Endothelial cell of umbilical vein (primary cell): ENCODE measurements around the gene ASMTL. TPM values are rescaled to one million over a fixed set of nuclear protein-coding genes. Genes with fewer than 3 reads are reported as not detected.

Experiments used
- BruUV-seq: library from RNA; stranded (reverse); fragments of 400-500 nt; replicated peaks from 2 replicates; lab custom pipeline; 2021; lab: Mats Ljungman, UMichigan
- CTCF ChIA-PET: fragments of 300-600, 350-600 bp; sonication (Branson Sonifier 250); formaldehyde crosslinking; loops from one replicate; lab custom pipeline; 2021; ENCODE audit warnings: antibody characterized with exemption, inconsistent platforms; lab: Charles Lee
- POLR2A ChIA-PET: fragments of 300-600, 350-600 bp; sonication (Branson Sonifier 250); formaldehyde crosslinking; loops from one replicate; lab custom pipeline; 2021; ENCODE audit warnings: antibody characterized with exemption, inconsistent platforms; lab: Charles Lee
- DNase-seq: peaks from one replicate; pipeline ENCODE4 v3.0.0-alpha.2; 2011; ENCODE audit warnings: low read depth, low spot score
- FAIRE-seq: peaks from 2 replicates; lab custom pipeline; 2011; peaks lifted over from hg19 to GRCh38; lab: Jason Lieb, UNC
- H2AFZ ChIP-seq: 2 replicates; pipeline ENCODE4 v1.6.0; 2012; ENCODE audit warnings: low read depth, low read length, control low read depth, inconsistent platforms
- H3K27ac ChIP-seq: 2 replicates; pipeline ENCODE4 v1.5.1; 2011; ENCODE audit warnings: low read depth, mild to moderate bottlenecking, control low read depth, low read length, moderate library complexity; ENCODE audit not compliant: insufficient read depth
- H3K27me3 ChIP-seq, 2 experiments: 2 replicates each; pipeline versions ENCODE4 v1.6.0 to v1.6.1; 2011; ENCODE audit warnings: low read length in 2 of 2, mixed read lengths in 1 of 2; ENCODE audit not compliant: control insufficient read depth in 2 of 2, insufficient read depth in 2 of 2
- H3K36me3 ChIP-seq, 2 experiments: 2 replicates in 1 of 2; 3 replicates in 1 of 2; pipeline ENCODE4 v1.5.1; 2011; ENCODE audit warnings: low read length in 2 of 2, mild to moderate bottlenecking in 1 of 2, moderate library complexity in 1 of 2; ENCODE audit not compliant: control insufficient read depth in 2 of 2, insufficient read depth in 2 of 2; ENCODE audit errors: extremely low read depth in 1 of 2
- H3K4me1 ChIP-seq: 3 replicates; pipeline ENCODE4 v1.5.1; 2011; ENCODE audit warnings: mild to moderate bottlenecking, low read length; ENCODE audit not compliant: control insufficient read depth, insufficient read depth; ENCODE audit errors: extremely low read depth
- H3K4me2 ChIP-seq: 2 replicates; pipeline ENCODE4 v1.6.1; 2011; ENCODE audit warnings: low read length, control low read depth, mixed read lengths; ENCODE audit not compliant: insufficient read depth
- H3K4me3 ChIP-seq, 3 experiments: fragments of 200-600 bp in 1 of 3; sonication (generic), shearing (Covaris generic) in 1 of 3; replicated peaks in 1 of 3; 2 replicates each; pipeline ENCODE4 v1.5.1; 2011 to 2016; ENCODE audit warnings: control low read depth in 3 of 3, low read length in 3 of 3, mild to moderate bottlenecking in 2 of 3, inconsistent platforms in 1 of 3, low read depth in 1 of 3, moderate library complexity in 1 of 3; ENCODE audit not compliant: insufficient read depth in 1 of 3
- H3K79me2 ChIP-seq: 2 replicates; pipeline ENCODE4 v1.6.0; 2012; ENCODE audit warnings: low read length, inconsistent platforms; ENCODE audit not compliant: control insufficient read depth, insufficient read depth
- H3K9ac ChIP-seq: replicated peaks from 2 replicates; pipeline ENCODE3; 2011; ENCODE audit warnings: low read length, control low read depth; ENCODE audit not compliant: insufficient read depth; ENCODE audit errors: extremely low read depth
- H3K9me1 ChIP-seq: replicated peaks from 3 replicates; pipeline ENCODE4 v1.6.0; 2011; ENCODE audit warnings: mild to moderate bottlenecking, low read length; ENCODE audit not compliant: control insufficient read depth, insufficient read depth; ENCODE audit errors: extremely low read depth
- H3K9me3 ChIP-seq: replicated peaks from 2 replicates; pipeline ENCODE4 v1.5.1; 2012; ENCODE audit warnings: low read length, inconsistent platforms; ENCODE audit not compliant: control insufficient read depth, insufficient read depth
- H4K20me1 ChIP-seq: replicated peaks from 2 replicates; pipeline ENCODE3; 2011; ENCODE audit warnings: mild to moderate bottlenecking, low read length; ENCODE audit not compliant: control insufficient read depth, insufficient read depth; ENCODE audit errors: extremely low read depth
- EZH2 ChIP-seq: IDR thresholded peaks from 2 replicates; pipeline ENCODE4 v1.6.1; 2012; ENCODE audit warnings: borderline replicate concordance, low read depth, mild to moderate bottlenecking, moderate library complexity, low read length, inconsistent platforms; ENCODE audit not compliant: severe bottlenecking
- FOS ChIP-seq: IDR thresholded peaks from 2 replicates; pipeline ENCODE4 v1.6.1; 2011; ENCODE audit warnings: mild to moderate bottlenecking, low read length, moderate library complexity, borderline replicate concordance; ENCODE audit not compliant: insufficient read depth
- GATA2 ChIP-seq: IDR thresholded peaks from 2 replicates; pipeline ENCODE4 v1.7.0; 2011; ENCODE audit warnings: low read depth, mild to moderate bottlenecking, moderate library complexity, mixed read lengths, low read length; ENCODE audit not compliant: insufficient read length, insufficient read depth
- JUN ChIP-seq: IDR thresholded peaks from 2 replicates; pipeline ENCODE4 v1.6.1; 2011; ENCODE audit warnings: borderline replicate concordance, low read depth; ENCODE audit not compliant: insufficient read length, insufficient read depth
- MAX ChIP-seq: IDR thresholded peaks from 2 replicates; pipeline ENCODE4 v1.6.1; 2011; ENCODE audit not compliant: insufficient read depth, insufficient read length
- MYC ChIP-seq: IDR thresholded peaks from one replicate; pipeline ENCODE4 v1.6.1; 2011; ENCODE audit warnings: mild to moderate bottlenecking, low read depth, low read length
- POLR2A ChIP-seq: IDR thresholded peaks from 2 replicates; pipeline ENCODE4 v1.6.1; 2012; ENCODE audit warnings: low read depth, mild to moderate bottlenecking, control low read depth, low read length
- POLR2AphosphoS5 ChIP-seq: IDR thresholded peaks from 2 replicates; pipeline ENCODE4 v1.6.1; 2012; ENCODE audit warnings: low read depth, mild to moderate bottlenecking, control low read depth, low read length, moderate library complexity; ENCODE audit not compliant: insufficient read depth
- dilution Hi-C: fragments of 300-500 bp; cut with MboI; formaldehyde crosslinking; loops from one replicate; pipeline ENCODE4 v1.15.0; 2019; ENCODE audit warnings: low sequenced_read_pairs; ENCODE audit not compliant: extremely low pct_ligation_motif_present
- intact Hi-C: fragments of 100-400 bp; cut with micrococcal nuclease; formaldehyde crosslinking; loops from one replicate; pipeline ENCODE4 v1.10.0; 2022
- polyA plus RNA-seq, 4 experiments: library from polyadenylated mRNA; depleted of rRNA in 3 of 4; stranded (reverse) in 3 of 4; unstranded in 1 of 4; fragments of >200 nt; gene quantifications; 2 replicates each; pipeline versions ENCODE4 v1.2.1 to v1.2.3, GENCODE V29; 2011 to 2012; ENCODE audit warnings: missing spikeins in 1 of 4
- total RNA-seq: library from RNA; stranded (reverse); gene quantifications from 2 replicates; pipeline ENCODE4 v1.2.3, GENCODE V29; 2021
- TF ChIP-seq, protein P1 (sequence below), 2 donors: IDR thresholded peaks; 1 replicate in 1 of 2; 2 replicates in 1 of 2; pipeline ENCODE4 v1.5.1; 2011; ENCODE audit warnings: low read length in 2 of 2, mild to moderate bottlenecking in 2 of 2, moderate library complexity in 2 of 2, control low read depth in 1 of 2, inconsistent platforms in 1 of 2, low read depth in 1 of 2; ENCODE audit not compliant: insufficient read depth in 1 of 2; ENCODE audit errors: extremely low read depth in 1 of 2

ASMTL gene
- total and polyA plus RNA-seq, 2 donors (not counting 3 experiments of a cell fraction or from before 2014, with no cell fraction given) = 27.1 to 29.9 TPM

DNA sequence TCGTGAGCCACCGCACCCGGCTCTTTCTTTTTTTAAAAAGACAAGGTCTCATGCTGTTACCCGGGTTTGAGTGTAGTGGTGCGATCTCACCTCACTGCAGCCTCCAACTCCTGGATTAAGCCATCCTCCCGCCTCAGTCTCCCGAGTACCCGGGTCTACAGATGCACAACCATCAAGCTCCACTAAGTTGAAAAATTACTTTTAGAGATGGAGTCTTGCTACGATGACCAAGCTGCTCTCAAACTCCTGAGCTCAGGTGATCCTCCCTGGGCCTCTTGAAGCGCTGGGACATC, 62.8 kb downstream of the ASMTL start:
- H3K4me3 ChIP-seq = no peak overlapping the region

More for the DNA sequence above, 62.8 kb downstream of the ASMTL start:
- Histone ChIP-seq H4K20me1 (peaks cover 3% of the 10 kb centered on the region), H3K4me1 (peaks cover 15% of the 10 kb centered on the region), H3K9me3 (no peaks in the 10 kb centered on the region), H3K36me3 (peaks cover 31 to 51% of the 10 kb centered on the region in 2 experiments), H3K27ac (no peak overlapping the region), H3K9ac (no peak overlapping the region), H3K79me2 (peaks cover 55% of the 10 kb centered on the region), H3K9me1 (no peaks in the 10 kb centered on the region), H3K27me3 (no peaks in the 10 kb centered on the region), H2AFZ (no peak overlapping the region), H3K4me2 (no peak overlapping the region)
- no peak for DNase-seq
- no TSS peak for BruUV-seq
- ChIA-PET POLR2A (no interaction called here), CTCF (no interaction called here)
- intact Hi-C loops = loop anchor here (5.0 kb wide), 2 partner anchors 33 to 202 kb away; partner anchors contain the start of gene AKAP17A
- no peak for FAIRE-seq
- TF ChIP-seq, protein P1, sequence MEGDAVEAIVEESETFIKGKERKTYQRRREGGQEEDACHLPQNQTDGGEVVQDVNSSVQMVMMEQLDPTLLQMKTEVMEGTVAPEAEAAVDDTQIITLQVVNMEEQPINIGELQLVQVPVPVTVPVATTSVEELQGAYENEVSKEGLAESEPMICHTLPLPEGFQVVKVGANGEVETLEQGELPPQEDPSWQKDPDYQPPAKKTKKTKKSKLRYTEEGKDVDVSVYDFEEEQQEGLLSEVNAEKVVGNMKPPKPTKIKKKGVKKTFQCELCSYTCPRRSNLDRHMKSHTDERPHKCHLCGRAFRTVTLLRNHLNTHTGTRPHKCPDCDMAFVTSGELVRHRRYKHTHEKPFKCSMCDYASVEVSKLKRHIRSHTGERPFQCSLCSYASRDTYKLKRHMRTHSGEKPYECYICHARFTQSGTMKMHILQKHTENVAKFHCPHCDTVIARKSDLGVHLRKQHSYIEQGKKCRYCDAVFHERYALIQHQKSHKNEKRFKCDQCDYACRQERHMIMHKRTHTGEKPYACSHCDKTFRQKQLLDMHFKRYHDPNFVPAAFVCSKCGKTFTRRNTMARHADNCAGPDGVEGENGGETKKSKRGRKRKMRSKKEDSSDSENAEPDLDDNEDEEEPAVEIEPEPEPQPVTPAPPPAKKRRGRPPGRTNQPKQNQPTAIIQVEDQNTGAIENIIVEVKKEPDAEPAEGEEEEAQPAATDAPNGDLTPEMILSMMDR (IDR thresholded peaks at IDR 0.05; ENCODE audit: extremely low read depth in 1 of 2, insufficient read depth in 1 of 2, low read depth in 1 of 2, low read length in 2 of 2) = no peak
- TF ChIP-seq POLR2A (no peak), EZH2 (no peak), GATA2 (no peak), MAX (no peak), MYC (no peak), POLR2AphosphoS5 (no peak), JUN (no peak), FOS (no peak)
- dilution Hi-C loops = no loop called here
